ENCODE results near the gene IER2.
A peak's percentile ranks its signal among the peaks of the same experiment; 100 is the strongest.
"Not testable (repeated sequence)": the region's sequence is repeated elsewhere in the genome, so short reads cannot be mapped to it uniquely, and the experiment has no call there.

IER2 gene

DNA sequence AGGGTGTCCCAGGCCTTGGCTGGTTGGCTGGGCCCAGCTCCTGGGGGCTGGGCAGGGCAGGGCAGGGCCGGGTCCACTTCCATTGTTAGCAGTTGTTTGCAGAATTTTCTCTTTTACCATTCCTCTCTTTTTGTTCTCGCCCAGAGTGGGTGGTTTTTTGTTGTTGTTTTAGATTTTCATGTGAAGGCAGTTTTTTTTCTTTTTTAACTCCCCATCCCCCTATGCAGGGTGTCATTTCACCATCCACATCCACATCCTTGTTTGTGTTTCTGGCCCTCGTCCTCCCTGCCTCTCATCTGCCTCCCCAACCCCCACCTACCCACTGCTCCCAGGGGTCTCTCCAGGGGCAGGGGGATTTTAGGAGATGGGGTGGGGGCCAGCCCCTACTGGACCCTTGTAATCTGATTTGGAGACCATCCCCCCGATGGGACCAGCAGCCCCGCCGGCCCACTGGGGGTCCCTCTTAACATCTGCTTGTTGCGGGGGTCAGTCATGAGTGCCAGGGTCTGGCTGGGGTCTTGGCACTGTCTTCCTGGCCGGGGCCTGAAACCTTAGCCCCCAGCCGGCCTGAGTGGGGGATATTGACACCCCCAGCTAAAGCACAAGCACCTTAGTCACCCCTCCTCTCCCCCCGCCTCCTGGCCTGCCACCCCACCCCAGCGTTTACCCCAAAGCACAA lies 10.4 kb upstream of the IER2 start:
- no peak for DNase-seq (ENCODE audit: low read depth)

- no peak for DNase-seq (ENCODE audit: low read depth)
Measured at GRCh38 chr19:13146763-13147563, 3.2 kb upstream of the IER2 start.

GRCh38 chr19:13149173-13149627 lies 1.0 kb upstream of the IER2 start:
- DNase-seq (ENCODE audit: low read depth), result not testable (repeated sequence)

- DNase-seq (ENCODE audit: low read depth), result no peak
Measured at GRCh38 chr19:13149628-13150186, 504 bp upstream of the IER2 start.

GRCh38 chr19:13150931-13151604 lies 857 bp downstream of the IER2 start:
- DNase-seq (ENCODE audit: low read depth), result no peak

GRCh38 chr19:13151605-13152355 lies 1.6 kb downstream of the IER2 start:
- peak; percentile 94 for DNase-seq (ENCODE audit: low read depth)

- no peak for DNase-seq (ENCODE audit: low read depth)
Measured at GRCh38 chr19:13152356-13152973, 2.3 kb downstream of the IER2 start.

- DNase-seq (ENCODE audit: low read depth), result peak; percentile 88
Measured at GRCh38 chr19:13152974-13153568, 2.9 kb downstream of the IER2 start.

DNA sequence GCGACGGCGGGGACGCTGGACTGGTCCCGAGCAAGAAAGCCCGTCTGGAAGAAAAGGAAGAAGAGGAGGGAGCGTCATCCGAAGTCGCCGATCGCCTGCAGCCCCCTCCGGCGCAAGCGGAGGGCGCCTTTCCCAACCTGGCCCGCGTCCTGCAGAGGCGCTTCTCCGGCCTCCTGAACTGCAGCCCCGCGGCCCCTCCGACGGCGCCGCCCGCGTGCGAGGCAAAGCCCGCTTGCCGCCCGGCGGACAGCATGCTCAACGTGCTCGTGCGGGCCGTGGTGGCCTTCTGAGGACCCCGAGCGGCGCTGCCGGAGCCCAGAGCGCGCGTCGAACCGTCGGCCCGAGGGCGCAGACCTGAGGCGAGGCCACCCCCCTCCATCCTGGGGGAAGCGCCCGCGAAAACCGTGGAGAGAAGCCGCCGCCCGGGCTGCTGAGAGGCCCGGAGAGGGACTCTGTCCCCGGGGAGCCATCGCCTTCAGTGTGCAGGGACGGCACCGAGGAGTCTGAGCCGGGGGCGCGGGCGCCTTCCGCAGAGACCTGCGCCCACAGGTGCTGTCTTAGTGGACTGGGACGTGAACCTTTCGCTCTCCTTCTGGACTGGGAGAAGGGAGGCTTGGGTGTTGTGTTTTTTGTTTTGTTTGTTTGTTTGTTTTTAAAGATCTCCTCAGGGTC lies 3.5 kb downstream of the IER2 start:
- peak; percentile 40 for DNase-seq (ENCODE audit: low read depth)

DNA sequence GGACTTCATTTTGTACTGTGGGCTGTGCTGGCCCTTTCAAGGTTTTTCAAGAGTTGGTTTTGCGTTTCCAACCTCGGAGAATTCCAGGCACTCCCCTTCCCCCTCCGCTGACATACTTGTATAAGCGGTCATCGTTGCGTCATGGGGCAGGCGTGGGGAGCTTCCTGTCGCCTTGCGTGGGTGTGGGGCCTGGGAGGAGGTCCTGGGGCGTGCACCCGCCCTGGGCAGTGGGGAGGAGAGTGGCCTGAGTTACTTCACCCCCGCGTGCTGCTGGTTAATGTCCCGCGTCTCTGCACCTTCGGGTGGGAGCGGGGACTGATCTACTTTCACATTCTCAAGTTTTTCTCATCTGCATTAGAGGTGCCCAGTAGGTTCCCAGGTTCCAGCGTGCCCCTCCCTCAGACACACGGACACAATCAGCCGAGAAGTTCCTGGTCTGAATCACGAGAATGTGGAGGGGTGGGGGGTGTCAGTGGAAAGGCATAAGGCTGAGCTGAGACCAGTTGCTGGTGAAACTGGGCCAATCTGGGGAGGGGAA lies 4.1 kb downstream of the IER2 start:
- DNase-seq (ENCODE audit: low read depth), result peak; percentile 93

GRCh38 chr19:13154911-13155471 lies 4.8 kb downstream of the IER2 start:
- peak; percentile 55 for DNase-seq (ENCODE audit: low read depth)

DNA sequence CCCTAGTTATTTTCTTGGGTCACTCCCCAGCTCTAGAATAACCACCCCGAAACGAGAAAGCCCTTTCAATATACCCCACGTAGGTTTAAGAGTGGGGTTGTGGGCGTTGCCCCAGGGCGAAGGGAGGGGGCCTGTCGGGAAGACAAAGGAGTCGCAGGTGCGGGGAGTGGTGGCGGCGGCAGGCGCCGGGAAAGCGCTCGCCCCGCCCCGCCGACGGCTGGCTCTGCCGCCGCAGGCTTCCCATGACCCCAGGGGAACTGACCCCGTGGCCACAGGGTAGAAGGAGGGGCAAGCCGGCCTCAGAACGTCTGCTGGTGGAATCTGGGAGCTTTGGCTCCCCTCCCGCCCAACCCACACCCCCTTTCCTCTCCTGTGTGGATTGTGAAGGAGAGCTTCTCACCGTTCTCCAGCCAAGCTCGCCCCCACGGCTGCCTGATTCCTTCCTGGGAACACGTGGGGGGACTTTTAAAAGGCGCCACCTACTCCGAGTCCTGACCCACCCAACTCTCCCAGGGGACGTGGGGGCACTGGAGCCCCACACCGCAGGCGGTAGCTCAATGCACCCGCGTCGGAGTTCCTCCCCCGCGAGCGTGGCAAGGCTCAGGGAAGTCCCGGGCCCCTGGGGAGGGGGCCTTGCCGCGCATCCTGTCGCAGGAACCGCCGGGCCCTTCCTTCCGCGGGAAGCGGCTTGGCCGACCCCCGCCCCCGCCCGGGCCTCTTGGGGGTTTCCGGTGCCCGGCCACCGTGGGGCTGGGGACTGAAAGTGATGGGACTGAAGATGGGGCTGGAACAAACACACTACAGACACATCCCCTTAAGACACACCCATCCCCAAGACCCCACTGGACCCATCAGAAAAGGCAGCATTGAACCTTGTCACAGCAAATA lies 5.5 kb downstream of the IER2 start:
- DNase-seq (ENCODE audit: low read depth), result peak; percentile 85

DNA sequence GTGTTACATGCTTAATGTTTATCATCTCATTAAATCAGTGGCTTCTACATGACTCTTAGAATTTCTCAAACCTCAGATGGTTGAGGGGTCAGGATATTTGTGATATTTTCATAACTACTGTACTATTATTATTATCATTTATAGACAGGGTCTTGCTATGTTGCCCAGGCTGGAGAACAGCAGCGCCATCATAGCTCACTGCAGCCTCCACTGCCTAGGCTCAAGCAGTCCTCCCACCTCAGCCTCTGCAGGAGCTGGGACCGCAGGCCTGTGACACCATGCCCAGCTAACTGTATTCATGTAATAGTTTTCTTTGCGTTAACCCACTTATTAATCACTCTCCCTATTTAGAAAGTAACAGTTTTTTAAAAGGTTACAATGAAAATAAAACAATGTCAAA lies 9.5 kb downstream of the IER2 start:
- DNase-seq (ENCODE audit: low read depth), result no peak

- DNase-seq (ENCODE audit: low read depth), result peak; percentile 56
Measured at GRCh38 chr19:13160557-13160956, 10.3 kb downstream of the IER2 start.

DNA sequence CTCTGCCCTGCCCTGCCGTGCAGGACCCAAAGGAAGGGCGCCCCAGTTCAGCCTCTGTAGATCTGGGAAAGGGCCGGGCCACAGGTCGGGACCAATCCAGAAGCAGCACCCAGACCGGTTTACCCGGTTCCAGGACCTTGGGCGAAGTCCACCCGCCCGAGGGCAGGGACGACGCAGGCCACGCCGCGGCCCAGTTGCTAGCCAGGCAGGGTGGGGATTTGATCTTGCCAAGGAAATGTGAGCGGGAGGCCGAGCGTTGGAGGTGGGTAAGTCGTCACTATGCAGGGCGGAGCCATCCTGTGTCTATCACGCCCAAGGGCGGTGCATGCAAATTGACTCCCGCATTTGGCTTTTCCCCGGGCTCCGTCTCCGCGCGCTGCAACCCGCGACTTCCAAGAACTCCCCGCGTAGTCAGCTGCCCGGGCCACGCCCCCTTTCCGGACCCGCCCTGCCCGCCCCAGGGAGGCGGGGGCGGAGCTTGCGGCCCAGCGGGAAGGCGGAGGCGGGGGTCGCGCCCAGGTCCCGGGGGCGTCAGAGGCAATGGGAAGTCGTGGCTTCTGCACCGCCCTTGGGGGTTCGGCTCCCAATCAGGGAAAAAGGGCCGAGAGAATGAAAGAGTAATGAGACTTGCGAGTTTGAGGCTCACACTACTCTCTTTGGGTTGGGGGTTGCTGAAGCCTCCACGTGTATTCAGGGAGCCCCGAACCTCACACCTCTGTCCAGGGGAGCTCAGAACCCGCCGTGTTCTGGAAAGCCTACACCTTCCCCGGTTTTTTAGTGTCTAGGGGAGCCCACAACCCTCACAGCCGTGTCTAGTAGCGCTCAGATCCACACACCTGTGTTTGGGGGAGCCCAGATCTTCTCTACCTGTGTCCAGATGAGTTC lies 12.8 kb downstream of the IER2 start:
- DNase-seq (ENCODE audit: low read depth), result peak; percentile 97

DNA sequence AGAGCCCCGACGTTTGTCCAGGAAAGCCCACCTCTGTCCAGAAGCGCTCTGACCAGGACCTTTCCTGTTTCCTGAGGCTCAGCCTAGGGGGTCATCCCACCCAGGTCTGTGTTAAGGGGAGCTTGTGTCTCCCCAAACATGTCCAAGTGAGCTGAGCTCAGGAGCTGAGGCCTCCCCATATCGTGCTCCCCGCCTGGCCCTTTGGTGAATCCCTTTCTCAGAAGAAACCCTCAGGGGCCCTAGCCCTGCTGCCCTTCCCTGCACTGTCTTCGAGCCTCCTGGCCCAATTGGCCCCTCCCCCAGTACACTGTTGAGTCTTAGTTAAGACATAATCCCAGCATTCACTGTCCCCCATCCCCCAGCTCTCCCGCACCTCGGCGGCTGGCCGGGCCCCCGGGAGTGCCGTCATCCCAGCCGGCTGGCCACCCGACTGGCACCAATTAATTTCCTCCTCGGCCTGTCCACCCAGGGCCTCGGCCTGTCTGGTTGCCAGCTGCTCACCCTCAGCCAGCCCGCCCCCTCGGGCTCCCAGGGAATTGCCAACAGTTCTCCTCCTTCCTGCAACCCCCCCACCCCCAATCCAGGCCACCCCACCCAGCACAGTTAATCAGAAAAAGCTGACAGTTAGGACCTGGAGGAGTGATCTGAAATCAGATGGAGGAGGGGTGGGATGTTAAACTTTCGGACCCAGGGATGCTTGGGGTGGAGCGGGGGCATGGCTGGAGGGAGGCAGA lies 13.6 kb downstream of the IER2 start:
- DNase-seq (ENCODE audit: low read depth), result peak; percentile 94
